ENCODE data around the gene SGCA.

- peak in 1 of 4 experiments; percentile 37 for TF ChIP-seq CTCF (IDR thresholded peaks at IDR 0.05)
- TF ChIP-seq POLR2AphosphoS5 (IDR thresholded peaks at IDR 0.05): no peak
- no peak for TF ChIP-seq POLR2A (IDR thresholded peaks at IDR 0.05)
- no peak for TF ChIP-seq EP300 (IDR thresholded peaks at IDR 0.05)
Observed at GRCh38 chr17:50176559-50177357, 11.0 kb downstream of the SGCA start.
